H1 (cell line): ENCODE results near the gene BRAT1.
A peak's percentile ranks its signal among the peaks of the same experiment; 100 is the strongest.

Source experiments
- ASH2L ChIP-seq: fragments of 200-600, 300-600 bp; sonication (generic); IDR thresholded peaks from one replicate; pipeline ENCODE4 v1.7.1; 2017; ENCODE audit warnings: low read length
- POLR2A ChIP-seq, 2 experiments: IDR thresholded peaks; 1 replicate in 1 of 2; 2 replicates in 1 of 2; pipeline ENCODE4 v1.6.1; 2011; ENCODE audit warnings: low read depth in 2 of 2, low read length in 2 of 2, mild to moderate bottlenecking in 2 of 2; ENCODE audit errors: control extremely low read depth in 1 of 2
- TAF1 ChIP-seq: IDR thresholded peaks from 2 replicates; pipeline ENCODE4 v1.6.1; 2011; ENCODE audit warnings: mild to moderate bottlenecking, low read depth, low read length
- TF ChIP-seq, protein P1 (sequence below), 3 experiments: IDR thresholded peaks; 1 replicate in 2 of 3; 2 replicates in 1 of 3; pipeline versions ENCODE4 v1.5.1 to v1.6.1; 2011; ENCODE audit warnings: low read length in 3 of 3, mild to moderate bottlenecking in 3 of 3, inconsistent platforms in 2 of 3, low read depth in 1 of 3, moderate library complexity in 1 of 3; ENCODE audit not compliant: insufficient read depth in 1 of 3; ENCODE audit errors: control extremely low read depth in 1 of 3

DNA sequence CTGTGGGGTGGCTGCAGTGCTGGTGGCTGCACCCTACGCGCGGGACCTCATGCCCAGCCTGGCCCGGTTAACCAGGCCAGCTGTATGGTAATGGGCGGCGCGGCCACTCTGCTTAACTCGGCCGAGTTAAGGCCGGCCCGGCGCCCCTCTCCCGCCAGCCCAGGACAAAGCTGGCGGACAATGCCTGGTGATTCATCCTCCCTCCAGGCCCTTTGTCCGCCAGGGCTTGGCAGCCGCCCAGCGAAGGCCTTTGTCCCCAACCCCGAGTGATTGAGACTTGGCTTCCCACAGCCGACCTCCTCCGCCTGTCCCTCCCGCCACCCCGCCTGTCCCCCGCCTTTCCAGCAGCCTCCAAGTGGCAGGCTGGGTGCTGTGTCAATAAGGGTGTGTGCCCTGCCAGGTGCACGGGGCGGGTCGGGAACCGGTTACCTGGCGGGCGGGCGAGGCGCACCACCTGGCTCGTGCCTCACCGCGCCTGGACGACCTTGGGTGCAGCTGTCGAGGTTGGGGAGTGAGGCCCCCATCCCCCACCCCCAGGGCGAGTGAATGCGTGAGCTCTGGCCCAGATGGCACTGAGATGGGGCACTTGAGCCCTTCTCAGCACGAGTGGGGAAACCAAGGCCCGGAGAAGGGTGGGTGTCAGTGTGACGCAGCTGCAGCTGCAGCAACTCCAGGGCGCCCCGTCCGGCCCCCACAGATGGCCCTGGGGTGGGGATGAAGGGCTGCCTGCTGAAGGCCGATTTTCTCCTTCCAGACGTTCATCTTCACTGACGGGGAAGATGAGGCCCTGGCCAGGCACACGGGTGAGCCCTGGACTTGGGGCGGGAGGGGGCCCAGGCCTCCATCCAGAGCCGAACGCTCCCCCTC, 31.1 kb downstream of the BRAT1 start:
- no peak for TF ChIP-seq ASH2L
- TF ChIP-seq, protein P1, sequence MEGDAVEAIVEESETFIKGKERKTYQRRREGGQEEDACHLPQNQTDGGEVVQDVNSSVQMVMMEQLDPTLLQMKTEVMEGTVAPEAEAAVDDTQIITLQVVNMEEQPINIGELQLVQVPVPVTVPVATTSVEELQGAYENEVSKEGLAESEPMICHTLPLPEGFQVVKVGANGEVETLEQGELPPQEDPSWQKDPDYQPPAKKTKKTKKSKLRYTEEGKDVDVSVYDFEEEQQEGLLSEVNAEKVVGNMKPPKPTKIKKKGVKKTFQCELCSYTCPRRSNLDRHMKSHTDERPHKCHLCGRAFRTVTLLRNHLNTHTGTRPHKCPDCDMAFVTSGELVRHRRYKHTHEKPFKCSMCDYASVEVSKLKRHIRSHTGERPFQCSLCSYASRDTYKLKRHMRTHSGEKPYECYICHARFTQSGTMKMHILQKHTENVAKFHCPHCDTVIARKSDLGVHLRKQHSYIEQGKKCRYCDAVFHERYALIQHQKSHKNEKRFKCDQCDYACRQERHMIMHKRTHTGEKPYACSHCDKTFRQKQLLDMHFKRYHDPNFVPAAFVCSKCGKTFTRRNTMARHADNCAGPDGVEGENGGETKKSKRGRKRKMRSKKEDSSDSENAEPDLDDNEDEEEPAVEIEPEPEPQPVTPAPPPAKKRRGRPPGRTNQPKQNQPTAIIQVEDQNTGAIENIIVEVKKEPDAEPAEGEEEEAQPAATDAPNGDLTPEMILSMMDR (IDR thresholded peaks at IDR 0.05; ENCODE audit: control extremely low read depth in 1 of 3, insufficient read depth in 1 of 3, low read depth in 1 of 3, low read length in 3 of 3) = no peak
- peak in 1 of 2 experiments; percentile 32; a peak in 1 of 3 replicates for TF ChIP-seq POLR2A (IDR thresholded peaks at IDR 0.05; ENCODE audit: control extremely low read depth in 1 of 2, low read depth in 2 of 2, low read length in 2 of 2)
- TF ChIP-seq TAF1 = no peak
